Esophagus squamous epithelium (tissue), 5 donors: Measurements from ENCODE around the gene KCNK10. TPM values are rescaled to one million over a fixed set of nuclear protein-coding genes. Genes with fewer than 3 reads are reported as not detected.

Source experiments
- DNase-seq: peaks from one replicate; lab custom pipeline; 2025; lab: John Stamatoyannopoulos, UW
- H3K27ac ChIP-seq, 4 donors: fragments of 200-600 bp; sonication (generic); one replicate each; pipeline ENCODE4 v1.5.1; 2016 to 2019; ENCODE audit warnings: mild to moderate bottlenecking in 1 of 4
- H3K27me3 ChIP-seq, 4 donors: fragments of 200-600 bp; sonication (generic); 1 replicate in 3 of 4; 2 replicates in 1 of 4; pipeline versions ENCODE4 v1.5.1 to v1.6.0; 2017 to 2021; ENCODE audit warnings: antibody characterized with exemption in 1 of 4
- H3K36me3 ChIP-seq, 3 donors: fragments of 200-600 bp; sonication (generic); one replicate each; pipeline ENCODE4 v1.5.1; 2016 to 2019
- H3K4me1 ChIP-seq, 3 donors: fragments of 200-600 bp; sonication (generic); one replicate each; pipeline ENCODE4 v1.5.1; 2017 to 2019
- H3K4me3 ChIP-seq, 4 donors: fragments of 200-600 bp; sonication (generic); 1 replicate in 3 of 4; 2 replicates in 1 of 4; pipeline ENCODE4 v1.5.1; 2016 to 2019; ENCODE audit warnings: mild to moderate bottlenecking in 2 of 4, moderate library complexity in 1 of 4
- H3K9me3 ChIP-seq, 3 donors: fragments of 200-600 bp; sonication (generic); one replicate each; pipeline ENCODE4 v1.5.1; 2016 to 2019
- CTCF ChIP-seq, 6 experiments: fragments of 450-650 bp in 4 of 6; fragments of 200-600 bp in 2 of 6; sonication (generic) in 2 of 6; IDR thresholded peaks; one replicate each; pipeline ENCODE4 v1.5.1; 2016 to 2019; ENCODE audit warnings: antibody characterized with exemption in 6 of 6, mild to moderate bottlenecking in 4 of 6, moderate library complexity in 4 of 6
- POLR2A ChIP-seq, 4 donors: fragments of 450-650 bp; IDR thresholded peaks; one replicate each; pipeline ENCODE4 v1.6.1; 2017; ENCODE audit warnings: antibody characterized with exemption in 4 of 4, mild to moderate bottlenecking in 4 of 4, moderate library complexity in 3 of 4
- WGBS, 2 donors: methylation state at CpG; one replicate each; pipeline ENCODE4 v1.1.5; 2018; 5-methylcytosine and 5-hydroxymethylcytosine counted together
- intact Hi-C: fragments of 100-400 bp; cut with DNase I; formaldehyde crosslinking; loops from one replicate; pipeline ENCODE4 v1.15.0; 2022
- total RNA-seq, 4 donors: library from RNA; depleted of rRNA; stranded (reverse); fragments of >200 nt; gene quantifications; one replicate each; pipeline ENCODE4 v1.1.0, GENCODE V29; 2016
- donor health status: DM: yes; HTN: yes; CAD: no.

KCNK10 gene
- total RNA-seq, 4 donors from 2014 or later, result 0.57 to 4.7 (median 1.5) TPM

- TF ChIP-seq CTCF (IDR thresholded peaks at IDR 0.05), result no peak
- no peak for TF ChIP-seq POLR2A (IDR thresholded peaks at IDR 0.05)
- no peak overlapping the region for H3K4me3 ChIP-seq
- intact Hi-C loops, result no loop called here
- H3K27me3 ChIP-seq, result no peaks in the 10 kb centered on the region
- H3K4me1 ChIP-seq, result no peaks in the 10 kb centered on the region
- no peaks in the 10 kb centered on the region for H3K36me3 ChIP-seq
- DNase-seq, result no peak
- H3K9me3 ChIP-seq, result no peaks in the 10 kb centered on the region
- 100% methylated on average over 2 of the region's 8 CpGs; no CpG with 5 or more reads in 1 of the 2 donors for WGBS, 2 donors
- H3K27ac ChIP-seq, result no peak overlapping the region
Observed at GRCh38 chr14:88146881-88147649, 176.0 kb downstream of the KCNK10 start.

GRCh38 chr14:88143810-88144209 is 179.3 kb downstream of the KCNK10 start:
- H3K4me3 ChIP-seq, result no peak overlapping the region
- 51 to 65% methylated on average over 2 of the region's 2 CpGs for WGBS, 2 donors
- DNase-seq, result no peak
- H3K27me3 ChIP-seq, result peaks cover 0 to 5% (median 0%) of the 10 kb centered on the region in 4 donors
- H3K36me3 ChIP-seq, result no peaks in the 10 kb centered on the region
- TF ChIP-seq CTCF (IDR thresholded peaks at IDR 0.05) (no peak), POLR2A (IDR thresholded peaks at IDR 0.05) (no peak)
- no peak overlapping the region for H3K27ac ChIP-seq
- H3K9me3 ChIP-seq, result no peaks in the 10 kb centered on the region
- H3K4me1 ChIP-seq, result no peaks in the 10 kb centered on the region
- intact Hi-C loops, result no loop called here

GRCh38 chr14:88142997-88143396 is 180.1 kb downstream of the KCNK10 start:
- peaks cover 0 to 5% (median 0%) of the 10 kb centered on the region in 4 donors for H3K27me3 ChIP-seq
- intact Hi-C loops, result no loop called here

GRCh38 chr14:88140874-88141273 is 182.2 kb downstream of the KCNK10 start:
- Histone ChIP-seq H3K4me3 (no peak overlapping the region), H3K4me1 (no peaks in the 10 kb centered on the region), H3K27me3 (peaks cover 0 to 5% (median 0%) of the 10 kb centered on the region in 4 donors), H3K36me3 (no peaks in the 10 kb centered on the region), H3K9me3 (no peaks in the 10 kb centered on the region), H3K27ac (no peak overlapping the region)
- WGBS, 2 donors, result 57 to 67% methylated on average over 2 to 3 of the region's 3 CpGs
- DNase-seq, result no peak
- no peak for TF ChIP-seq CTCF (IDR thresholded peaks at IDR 0.05)
- TF ChIP-seq POLR2A (IDR thresholded peaks at IDR 0.05), result no peak
- intact Hi-C loops, result no loop called here

More at GRCh38 chr14:88142997-88143396, 180.1 kb downstream of the KCNK10 start:
- Histone ChIP-seq H3K9me3 (no peaks in the 10 kb centered on the region), H3K4me3 (no peak overlapping the region), H3K27ac (no peak overlapping the region), H3K4me1 (no peaks in the 10 kb centered on the region), H3K36me3 (no peaks in the 10 kb centered on the region)
- 39 to 67% methylated on average over 5 to 7 of the region's 7 CpGs for whole genome bisulfite sequencing, 2 donors
- DNase-seq, result no peak
- TF ChIP-seq POLR2A (IDR thresholded peaks at IDR 0.05) (no peak), CTCF (IDR thresholded peaks at IDR 0.05) (no peak)

GRCh38 chr14:88137327-88137726 is 185.7 kb downstream of the KCNK10 start:
- Histone ChIP-seq H3K27ac (no peak overlapping the region), H3K4me1 (no peaks in the 10 kb centered on the region), H3K27me3 (peaks cover 0 to 5% (median 0%) of the 10 kb centered on the region in 4 donors), H3K9me3 (no peaks in the 10 kb centered on the region), H3K4me3 (no peak overlapping the region), H3K36me3 (no peaks in the 10 kb centered on the region)
- DNase-seq, result no peak
- TF ChIP-seq POLR2A (IDR thresholded peaks at IDR 0.05) (no peak), CTCF (IDR thresholded peaks at IDR 0.05) (no peak)
- WGBS, 2 donors, result 89% methylated on average over 1 of the region's 1 CpG
- intact Hi-C loops, result no loop called here
